GM23248 (cell line): ENCODE data around the gene GSG1L.

ENCODE experiments used
- EZH2 ChIP-seq: fragments of 200-600 bp; sonication (generic); IDR thresholded peaks from 2 replicates; pipeline ENCODE4 v1.6.1; 2018; ENCODE audit warnings: antibody characterized with exemption, mild to moderate bottlenecking; ENCODE audit not compliant: insufficient read depth, poor library complexity, severe bottlenecking
- EZH2phosphoT487 ChIP-seq: fragments of 200-600 bp; sonication (generic); IDR thresholded peaks from 2 replicates; pipeline ENCODE4 v1.6.1; 2018; ENCODE audit warnings: antibody characterized with exemption, moderate library complexity, mild to moderate bottlenecking, low read depth; ENCODE audit not compliant: insufficient read depth

GRCh38 chr16:27827765-27828164 is 235.7 kb downstream of the GSG1L start:
- TF ChIP-seq EZH2phosphoT487 (no peak), EZH2 (no peak)
